Activated naive CD4-positive, alpha-beta T cell treated with anti-CD3 and anti-CD28 coated beads, Interleukin-2, amount 10 ng/mL, durations not matched to agents 7 days and 5 days (primary cell): ENCODE results near the gene IQCF2.
"Not testable (repeated sequence)": the region's sequence is repeated elsewhere in the genome, so short reads cannot be mapped to it uniquely, and the experiment has no call there.

Experiments used
- CTCF ChIA-PET: fragments of 350-600 bp; sonication (Branson Sonifier 250); formaldehyde crosslinking; loops from one replicate; lab custom pipeline; 2021; ENCODE audit warnings: antibody characterized with exemption; lab: Charles Lee
- DNase-seq: peaks from one replicate; pipeline ENCODE4 v3.0.0-alpha.2; 2020
- H3K27ac Mint-ChIP-seq: one replicate; pipeline ENCODE4 v1.8.0; 2021; ENCODE audit warnings: mild to moderate bottlenecking, moderate library complexity, mixed read lengths
- H3K27me3 Mint-ChIP-seq: one replicate; pipeline ENCODE4 v1.8.0; 2021; ENCODE audit warnings: mild to moderate bottlenecking, mixed read lengths
- H3K36me3 Mint-ChIP-seq: one replicate; pipeline ENCODE4 v1.8.0; 2021; ENCODE audit warnings: mixed read lengths
- H3K4me1 Mint-ChIP-seq: one replicate; pipeline ENCODE4 v1.8.0; 2021; ENCODE audit warnings: mixed read lengths
- H3K4me3 Mint-ChIP-seq: one replicate; pipeline ENCODE4 v1.8.0; 2021; ENCODE audit warnings: mild to moderate bottlenecking, moderate library complexity, mixed read lengths
- H3K9me3 Mint-ChIP-seq: one replicate; pipeline ENCODE4 v1.8.0; 2021; ENCODE audit warnings: mixed read lengths

The IQCF2 gene

DNA sequence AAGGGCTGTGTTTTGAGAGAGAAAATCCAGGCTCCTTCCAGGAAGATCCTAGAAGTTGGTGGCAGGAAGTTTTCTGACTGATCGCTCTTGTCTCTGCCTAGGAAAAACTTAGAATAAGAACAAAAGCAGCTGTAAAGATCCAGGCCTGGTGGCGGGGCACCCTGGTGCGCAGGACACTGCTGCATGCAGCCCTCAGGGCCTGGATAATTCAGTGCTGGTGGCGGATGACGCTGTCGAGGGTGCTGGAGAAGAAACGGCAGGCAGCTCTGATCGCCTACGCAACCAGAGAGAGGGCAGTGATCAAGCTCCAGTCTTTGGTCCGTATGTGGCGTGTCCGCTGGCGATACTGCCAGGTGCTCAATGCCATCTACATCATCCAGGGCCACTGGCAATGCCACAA is 1.5 kb downstream of the IQCF2 start:
- no peak for DNase-seq
- Mint-ChIP-seq H3K36me3 (no peaks in the 10 kb centered on the region), H3K27ac (no peak overlapping the region), H3K4me3 (no peak overlapping the region), H3K9me3 (no peaks in the 10 kb centered on the region), H3K4me1 (no peaks in the 10 kb centered on the region), H3K27me3 (peaks cover 22% of the 10 kb centered on the region)
- CTCF ChIA-PET: no interaction called here

GRCh38 chr3:51868896-51869295 is 7.5 kb downstream of the IQCF2 start:
- H3K9me3 Mint-ChIP-seq, H3K4me3 Mint-ChIP-seq, H3K36me3 Mint-ChIP-seq, CTCF ChIA-PET, H3K27ac Mint-ChIP-seq, H3K4me1 Mint-ChIP-seq, DNase-seq: not testable (repeated sequence)
- peaks cover 20% of the 10 kb centered on the region for H3K27me3 Mint-ChIP-seq

- CTCF ChIA-PET: no interaction called here
Observed at GRCh38 chr3:51869304-51869703, 7.9 kb downstream of the IQCF2 start.

GRCh38 chr3:51873253-51873766 is 11.9 kb downstream of the IQCF2 start:
- Mint-ChIP-seq H3K27me3 (peaks cover 41% of the 10 kb centered on the region), H3K4me1 (no peaks in the 10 kb centered on the region), H3K9me3 (no peaks in the 10 kb centered on the region), H3K27ac (no peak overlapping the region), H3K36me3 (no peaks in the 10 kb centered on the region), H3K4me3 (no peak overlapping the region)
- CTCF ChIA-PET: no interaction called here
- no peak for DNase-seq

More at GRCh38 chr3:51869304-51869703, 7.9 kb downstream of the IQCF2 start:
- DNase-seq: no peak
- H3K27me3 Mint-ChIP-seq: peaks cover 24% of the 10 kb centered on the region
- no peak overlapping the region for H3K4me3 Mint-ChIP-seq
- H3K27ac Mint-ChIP-seq: no peak overlapping the region
- no peaks in the 10 kb centered on the region for H3K36me3 Mint-ChIP-seq
- no peaks in the 10 kb centered on the region for H3K4me1 Mint-ChIP-seq
- H3K9me3 Mint-ChIP-seq: no peaks in the 10 kb centered on the region

DNA sequence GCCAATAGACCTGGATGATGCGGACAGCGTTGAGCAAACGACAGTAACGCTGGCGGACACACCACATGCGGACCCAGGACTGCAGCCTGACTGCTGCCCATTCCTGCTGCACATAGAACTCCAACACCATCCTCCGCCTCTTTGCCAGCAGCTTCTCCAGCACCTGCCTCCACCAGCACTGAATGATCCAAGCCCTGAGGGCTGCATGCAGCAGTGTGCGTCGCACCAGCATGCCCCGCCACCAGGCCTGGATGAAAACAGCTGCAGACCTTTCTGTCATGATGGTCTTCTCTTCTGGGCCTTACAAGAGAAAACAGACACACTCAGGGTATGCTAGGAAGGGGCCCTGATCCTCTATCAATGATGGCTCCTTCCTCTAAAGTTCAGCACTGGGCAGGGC is 12.5 kb downstream of the IQCF2 start:
- H3K27ac Mint-ChIP-seq: no peak overlapping the region
- no peaks in the 10 kb centered on the region for H3K4me1 Mint-ChIP-seq
- CTCF ChIA-PET: no interaction called here
- no peak for DNase-seq
- H3K36me3 Mint-ChIP-seq: no peaks in the 10 kb centered on the region
- H3K9me3 Mint-ChIP-seq: no peaks in the 10 kb centered on the region
- no peak overlapping the region for H3K4me3 Mint-ChIP-seq
- H3K27me3 Mint-ChIP-seq: peaks cover 41% of the 10 kb centered on the region

- no peak overlapping the region for H3K27ac Mint-ChIP-seq
- DNase-seq: no peak
- no peaks in the 10 kb centered on the region for H3K9me3 Mint-ChIP-seq
- CTCF ChIA-PET: no interaction called here
- no peaks in the 10 kb centered on the region for H3K4me1 Mint-ChIP-seq
- H3K36me3 Mint-ChIP-seq: no peaks in the 10 kb centered on the region
- H3K27me3 Mint-ChIP-seq: peaks cover 39% of the 10 kb centered on the region
- H3K4me3 Mint-ChIP-seq: no peak overlapping the region
Observed at GRCh38 chr3:51874411-51874810, 13.0 kb downstream of the IQCF2 start.

- Mint-ChIP-seq H3K27ac (no peak overlapping the region), H3K36me3 (no peaks in the 10 kb centered on the region)
- CTCF ChIA-PET: no interaction called here
Observed at GRCh38 chr3:51874889-51875288, 13.5 kb downstream of the IQCF2 start.

GRCh38 chr3:51875501-51875900 is 14.1 kb downstream of the IQCF2 start, which contains the start of gene IQCF5:
IQCF5 (minus strand) TSS chr3:51875601; CDS start chr3:51875531, 70 bp downstream.
- H3K9me3 Mint-ChIP-seq: no peaks in the 10 kb centered on the region
- no peak for DNase-seq

More at GRCh38 chr3:51874889-51875288, 13.5 kb downstream of the IQCF2 start:
- Mint-ChIP-seq H3K4me3 (no peak overlapping the region), H3K4me1 (no peaks in the 10 kb centered on the region), H3K27me3 (peaks cover 36% of the 10 kb centered on the region), H3K9me3 (no peaks in the 10 kb centered on the region)
- DNase-seq: no peak

DNA sequence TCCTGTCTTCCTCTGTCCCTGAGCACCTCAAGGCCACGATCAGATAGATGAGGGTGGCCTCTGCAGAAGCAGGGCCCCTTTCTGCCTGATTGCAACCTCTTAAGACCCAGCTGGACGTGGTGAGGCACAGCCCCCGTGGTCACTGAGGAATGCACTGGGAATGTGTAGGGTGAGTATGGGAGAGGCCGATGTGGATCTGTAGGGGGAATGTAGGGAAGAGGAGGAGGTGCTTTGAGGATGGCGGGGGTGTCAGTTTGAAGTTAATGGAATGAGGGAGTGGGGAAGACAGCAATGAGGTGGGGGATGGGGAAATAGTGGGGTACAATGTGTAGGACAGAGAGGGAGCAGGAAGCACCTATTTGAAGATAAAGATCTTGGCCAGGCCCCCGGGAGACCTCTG is 14.8 kb downstream of the IQCF2 start:
- CTCF ChIA-PET: no interaction called here
- no peaks in the 10 kb centered on the region for H3K36me3 Mint-ChIP-seq
- H3K4me3 Mint-ChIP-seq: no peak overlapping the region
- peaks cover 36% of the 10 kb centered on the region for H3K27me3 Mint-ChIP-seq
- no peaks in the 10 kb centered on the region for H3K4me1 Mint-ChIP-seq
- no peak overlapping the region for H3K27ac Mint-ChIP-seq
- no peaks in the 10 kb centered on the region for H3K9me3 Mint-ChIP-seq
- no peak for DNase-seq

More at GRCh38 chr3:51875501-51875900, 14.1 kb downstream of the IQCF2 start, which contains the start of gene IQCF5:
- H3K27ac Mint-ChIP-seq: no peak within 1 kb of the TSS
- no peaks in the 10 kb centered on the region for H3K4me1 Mint-ChIP-seq
- peaks cover 36% of the 10 kb centered on the region for H3K27me3 Mint-ChIP-seq
- H3K4me3 Mint-ChIP-seq: no peak within 1 kb of the TSS
- CTCF ChIA-PET: no interaction called here
- no peaks in the 10 kb centered on the region for H3K36me3 Mint-ChIP-seq

- Mint-ChIP-seq H3K27ac (no peak overlapping the region), H3K9me3 (no peaks in the 10 kb centered on the region), H3K27me3 (peaks cover 34% of the 10 kb centered on the region), H3K4me3 (no peak overlapping the region), H3K4me1 (no peaks in the 10 kb centered on the region), H3K36me3 (no peaks in the 10 kb centered on the region)
- CTCF ChIA-PET: no interaction called here
- DNase-seq: no peak
Observed at GRCh38 chr3:51879937-51880336, 18.5 kb downstream of the IQCF2 start.

- H3K36me3 Mint-ChIP-seq: no peaks in the 10 kb centered on the region
- CTCF ChIA-PET: no interaction called here
- H3K27ac Mint-ChIP-seq: no peak overlapping the region
- no peaks in the 10 kb centered on the region for H3K9me3 Mint-ChIP-seq
- H3K27me3 Mint-ChIP-seq: peaks cover 27% of the 10 kb centered on the region
- no peak overlapping the region for H3K4me3 Mint-ChIP-seq
- H3K4me1 Mint-ChIP-seq: peaks cover 5% of the 10 kb centered on the region
- no peak for DNase-seq
Observed at GRCh38 chr3:51886447-51886846, 25.0 kb downstream of the IQCF2 start.

GRCh38 chr3:51887620-51888019 is 26.2 kb downstream of the IQCF2 start:
- peaks cover 36% of the 10 kb centered on the region for H3K27me3 Mint-ChIP-seq
- no peaks in the 10 kb centered on the region for H3K36me3 Mint-ChIP-seq
- no peak overlapping the region for H3K4me3 Mint-ChIP-seq
- H3K9me3 Mint-ChIP-seq: no peaks in the 10 kb centered on the region
- H3K27ac Mint-ChIP-seq: no peak overlapping the region
- peaks cover 11% of the 10 kb centered on the region for H3K4me1 Mint-ChIP-seq
- DNase-seq: no peak
- CTCF ChIA-PET: no interaction called here

DNA sequence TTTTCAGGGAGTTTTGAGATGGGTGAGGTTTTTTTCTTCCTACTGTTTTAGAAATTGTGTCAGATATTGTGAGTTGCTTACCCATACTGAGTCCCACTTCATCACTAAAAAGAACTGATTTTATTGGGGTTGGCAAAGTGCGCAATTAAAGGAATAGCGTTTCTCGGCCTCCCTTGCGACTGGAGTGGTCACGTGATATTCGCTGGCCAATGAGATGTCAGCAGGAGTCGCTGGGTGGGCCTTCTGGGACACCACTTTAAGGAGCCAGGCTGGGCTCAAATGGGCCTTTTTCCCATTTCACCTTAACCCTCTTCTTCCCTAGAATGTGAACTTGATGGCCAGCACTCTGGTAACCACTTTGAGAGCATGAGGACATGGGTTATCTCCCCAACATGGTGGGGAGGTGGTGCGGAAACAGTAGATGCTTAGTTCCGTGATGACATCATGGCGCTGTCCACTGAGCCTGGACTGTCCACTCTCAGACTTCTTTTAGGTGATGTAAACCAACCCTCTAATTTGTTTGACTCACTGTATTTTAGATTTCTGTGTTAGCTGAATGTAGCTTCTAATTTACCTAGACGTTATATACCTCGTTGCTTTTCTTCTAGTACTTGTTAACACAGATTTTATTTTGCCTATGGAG is 27.2 kb downstream of the IQCF2 start:
- H3K36me3 Mint-ChIP-seq: no peaks in the 10 kb centered on the region
- H3K9me3 Mint-ChIP-seq: no peaks in the 10 kb centered on the region
- CTCF ChIA-PET: no interaction called here
- no peak overlapping the region for H3K27ac Mint-ChIP-seq
- H3K4me3 Mint-ChIP-seq: no peak overlapping the region
- H3K27me3 Mint-ChIP-seq: peaks cover 35% of the 10 kb centered on the region
- no peak for DNase-seq
- peaks cover 11% of the 10 kb centered on the region for H3K4me1 Mint-ChIP-seq

- Mint-ChIP-seq H3K36me3 (no peaks in the 10 kb centered on the region), H3K4me3 (no peak overlapping the region), H3K4me1 (peaks cover 11% of the 10 kb centered on the region), H3K27me3 (peaks cover 37% of the 10 kb centered on the region), H3K27ac (no peak overlapping the region), H3K9me3 (no peaks in the 10 kb centered on the region)
- no peak for DNase-seq
- CTCF ChIA-PET: no interaction called here
Observed at GRCh38 chr3:51891242-51892039, 30.0 kb downstream of the IQCF2 start.

- Mint-ChIP-seq H3K4me3 (no peak overlapping the region), H3K27me3 (peaks cover 56% of the 10 kb centered on the region), H3K27ac (no peak overlapping the region), H3K36me3 (no peaks in the 10 kb centered on the region), H3K4me1 (peaks cover 11% of the 10 kb centered on the region), H3K9me3 (no peaks in the 10 kb centered on the region)
- CTCF ChIA-PET: no interaction called here
- DNase-seq: no peak
Observed at GRCh38 chr3:51894391-51894790, 33.0 kb downstream of the IQCF2 start.
